H9 (cell line): ENCODE measurements around the gene PAFAH1B1. TPM values are rescaled to one million over a fixed set of nuclear protein-coding genes. Genes with fewer than 3 reads are reported as not detected.

ENCODE experiments used
- DNase-seq: peaks from one replicate; pipeline ENCODE4 v3.0.0-alpha.2; 2017
- H2AFZ ChIP-seq: one replicate; pipeline ENCODE4 v1.6.1; 2013; ENCODE audit warnings: mild to moderate bottlenecking, low read length, control low read depth, moderate library complexity
- H2AK5ac ChIP-seq: 2 replicates; pipeline ENCODE4 v1.6.1; 2013; ENCODE audit warnings: low read length, control low read depth, mixed read lengths; ENCODE audit not compliant: insufficient read length
- H2BK120ac ChIP-seq: one replicate; pipeline ENCODE4 v1.6.1; 2013; ENCODE audit warnings: low read depth, mild to moderate bottlenecking, low read length, control low read depth, inconsistent platforms; ENCODE audit not compliant: poor library complexity, severe bottlenecking
- H2BK12ac ChIP-seq: 2 replicates; pipeline ENCODE4 v1.6.1; 2013; ENCODE audit warnings: low read length, control low read depth, mixed read lengths, low read depth; ENCODE audit not compliant: insufficient read length
- H2BK15ac ChIP-seq: 2 replicates; pipeline ENCODE4 v1.6.1; 2013; ENCODE audit warnings: low read depth, low read length, control low read depth
- H2BK20ac ChIP-seq: one replicate; pipeline ENCODE4 v1.6.1; 2013; ENCODE audit warnings: low read depth, mild to moderate bottlenecking, low read length, control low read depth, inconsistent platforms; ENCODE audit not compliant: poor library complexity, severe bottlenecking
- H2BK5ac ChIP-seq: 2 replicates; pipeline ENCODE4 v1.6.1; 2013; ENCODE audit warnings: low read length, control low read depth, mixed read lengths; ENCODE audit not compliant: insufficient read length
- H3K14ac ChIP-seq: 2 replicates; pipeline ENCODE4 v1.6.1; 2013; ENCODE audit warnings: low read length, control low read depth; ENCODE audit not compliant: insufficient read depth
- H3K18ac ChIP-seq: 2 replicates; pipeline ENCODE4 v1.6.1; 2013; ENCODE audit warnings: low read depth, mild to moderate bottlenecking, mixed read lengths, low read length, control low read depth; ENCODE audit not compliant: insufficient read length
- H3K23ac ChIP-seq: 2 replicates; pipeline ENCODE4 v1.6.1; 2013; ENCODE audit warnings: low read length, control low read depth, mixed read lengths, low read depth; ENCODE audit not compliant: insufficient read length
- H3K23me2 ChIP-seq: 2 replicates; pipeline ENCODE4 v1.6.1; 2013; ENCODE audit warnings: low read depth, mild to moderate bottlenecking, mixed read lengths, low read length, control low read depth; ENCODE audit not compliant: insufficient read length, poor library complexity, severe bottlenecking
- H3K27ac ChIP-seq: 2 replicates; pipeline ENCODE4 v1.5.1; 2013; ENCODE audit warnings: low read length, control low read depth, mixed read lengths, low read depth; ENCODE audit not compliant: insufficient read length
- H3K27me3 ChIP-seq: 2 replicates; pipeline ENCODE4 v1.6.1; 2013; ENCODE audit warnings: low read length, control low read depth, inconsistent platforms; ENCODE audit not compliant: insufficient read depth
- H3K4ac ChIP-seq: 2 replicates; pipeline ENCODE4 v1.6.1; 2013; ENCODE audit warnings: low read depth, mild to moderate bottlenecking, control low read depth, inconsistent platforms, low read length, moderate library complexity
- H3K4me1 ChIP-seq: 2 replicates; pipeline ENCODE4 v1.6.1; 2013; ENCODE audit warnings: low read length, control low read depth, inconsistent platforms; ENCODE audit not compliant: insufficient read depth
- H3K4me2 ChIP-seq: 2 replicates; pipeline ENCODE4 v1.6.1; 2013; ENCODE audit warnings: low read length, control low read depth, mixed read lengths; ENCODE audit not compliant: insufficient read length, insufficient read depth
- H3K56ac ChIP-seq: 2 replicates; pipeline ENCODE4 v1.6.1; 2013; ENCODE audit warnings: low read depth, mild to moderate bottlenecking, mixed read lengths, low read length, control low read depth; ENCODE audit not compliant: insufficient read length
- H3K79me1 ChIP-seq: 2 replicates; pipeline ENCODE4 v1.6.1; 2013; ENCODE audit warnings: low read depth, mild to moderate bottlenecking, moderate library complexity, low read length, control low read depth, inconsistent platforms; ENCODE audit not compliant: insufficient read depth, poor library complexity, severe bottlenecking
- H3K79me2 ChIP-seq: 2 replicates; pipeline ENCODE4 v1.6.1; 2013; ENCODE audit warnings: low read length, control low read depth, inconsistent platforms; ENCODE audit not compliant: insufficient read depth
- H3K9ac ChIP-seq: 2 replicates; pipeline ENCODE4 v1.6.1; 2013; ENCODE audit warnings: low read length, control low read depth, mixed read lengths; ENCODE audit not compliant: insufficient read length; ENCODE audit errors: extremely low read depth
- H3K9me3 ChIP-seq: one replicate; pipeline ENCODE4 v1.6.1; 2013; ENCODE audit warnings: low read depth, low read length, inconsistent platforms; ENCODE audit not compliant: control insufficient read depth
- H3T11ph ChIP-seq: one replicate; pipeline ENCODE4 v1.6.1; 2013; ENCODE audit warnings: mild to moderate bottlenecking, low read length, control low read depth, inconsistent platforms
- H4K20me1 ChIP-seq: one replicate; pipeline ENCODE4 v1.6.1; 2013; ENCODE audit not compliant: control insufficient read depth, insufficient read length, insufficient read depth
- H4K5ac ChIP-seq: 2 replicates; pipeline ENCODE4 v1.6.1; 2013; ENCODE audit warnings: low read depth, mild to moderate bottlenecking, mixed read lengths, low read length, control low read depth; ENCODE audit not compliant: insufficient read length
- H4K8ac ChIP-seq: replicated peaks from 2 replicates; pipeline ENCODE4 v1.6.1; 2013; ENCODE audit warnings: low read length, control low read depth, mixed read lengths, low read depth; ENCODE audit not compliant: insufficient read length
- H4K91ac ChIP-seq: 2 replicates; pipeline ENCODE4 v1.6.1; 2013; ENCODE audit warnings: low read depth, mild to moderate bottlenecking, moderate library complexity, mixed read lengths, low read length, control low read depth; ENCODE audit not compliant: insufficient read length
- H3K27ac Mint-ChIP-seq, 3 experiments: 2 replicates in 2 of 3; 3 replicates in 1 of 3; pipeline ENCODE4 v1.8.0; 2020 to 2021; ENCODE audit warnings: mixed read lengths in 3 of 3, mild to moderate bottlenecking in 1 of 3, moderate library complexity in 1 of 3
- H3K27me3 Mint-ChIP-seq: 2 replicates; pipeline ENCODE4 v1.8.0; 2021; ENCODE audit warnings: low read depth, mild to moderate bottlenecking, moderate library complexity, mixed read lengths
- H3K36me3 Mint-ChIP-seq, 3 experiments: 2 replicates in 2 of 3; 3 replicates in 1 of 3; pipeline ENCODE4 v1.8.0; 2020 to 2021; ENCODE audit warnings: low read depth in 3 of 3, mixed read lengths in 3 of 3; ENCODE audit not compliant: insufficient read depth in 1 of 3
- H3K4me1 Mint-ChIP-seq, 2 experiments: 2 replicates each; pipeline ENCODE4 v1.8.0; 2020; ENCODE audit warnings: mixed read lengths in 2 of 2
- H3K4me3 Mint-ChIP-seq, 2 experiments: 2 replicates in 1 of 2; 3 replicates in 1 of 2; pipeline ENCODE4 v1.8.0; 2020 to 2021; ENCODE audit warnings: mild to moderate bottlenecking in 2 of 2, mixed read lengths in 2 of 2, moderate library complexity in 1 of 2
- H3K9me3 Mint-ChIP-seq, 2 experiments: 2 replicates in 1 of 2; 3 replicates in 1 of 2; pipeline ENCODE4 v1.8.0; 2020; ENCODE audit warnings: mild to moderate bottlenecking in 2 of 2, mixed read lengths in 2 of 2, moderate library complexity in 1 of 2
- WGBS: extraction: QIAGEN DNeasy Blood & Tissue Kit; methylation state at CpG from one replicate; pipeline ENCODE4 v1.1.7; 2013; ENCODE audit warnings: missing lambda C conversion rate, low lambda C conversion rate, mixed read lengths; ENCODE audit not compliant: insufficient read length; ENCODE audit errors: extremely low coverage; 5-methylcytosine and 5-hydroxymethylcytosine counted together
- total RNA-seq: library from RNA; stranded (reverse); gene quantifications from 2 replicates; pipeline ENCODE4 v1.2.1, GENCODE V29; 2021
- TF ChIP-seq, protein P1 (sequence below): fragments of 200-600 bp; sonication (generic); conservative IDR thresholded peaks from 3 replicates; pipeline ENCODE4 v1.8.0; 2021; ENCODE audit warnings: antibody characterized with exemption, mild to moderate bottlenecking

PAFAH1B1 gene
- total RNA-seq, 1 experiment from 2014 or later = 134 TPM

- H2BK15ac ChIP-seq = no peak overlapping the region
- Mint-ChIP-seq H3K27me3 (no peaks in the 10 kb centered on the region; the same call in none of the 2 replicates), H3K36me3 (peaks cover 5 to 29% (median 22%) of the 10 kb centered on the region in 3 experiments; a peak in 5 of 7 replicates), H3K4me3 (no peak overlapping the region), H3K27ac (no peak overlapping the region), H3K9me3 (no peaks in the 10 kb centered on the region; a peak in 1 of 5 replicates), H3K4me1 (no peaks in the 10 kb centered on the region)
- no peak overlapping the region for H4K8ac ChIP-seq
- no peak overlapping the region for H3K23ac ChIP-seq
- H3T11ph ChIP-seq = no peak overlapping the region
- no peak overlapping the region for H2BK120ac ChIP-seq
- no peak overlapping the region for H2BK5ac ChIP-seq
- DNase-seq = no peak
- no peak overlapping the region for H3K18ac ChIP-seq
- H3K9me3 ChIP-seq = no peaks in the 10 kb centered on the region
- H2AK5ac ChIP-seq = no peak overlapping the region
- H3K4me2 ChIP-seq = no peak overlapping the region
- H3K56ac ChIP-seq = no peak overlapping the region
- WGBS = no CpG with 5 or more reads among the region's 10 CpGs
- no peaks in the 10 kb centered on the region for H3K27me3 ChIP-seq
- no peak overlapping the region for H2AFZ ChIP-seq
- H3K23me2 ChIP-seq = peaks cover 4% of the 10 kb centered on the region
- H3K27ac ChIP-seq = no peak overlapping the region
- no peaks in the 10 kb centered on the region for H3K79me2 ChIP-seq
- H2BK12ac ChIP-seq = no peak overlapping the region
- no peaks in the 10 kb centered on the region for H4K20me1 ChIP-seq
- H4K91ac ChIP-seq = no peak overlapping the region
- H2BK20ac ChIP-seq = no peak overlapping the region
- no peak overlapping the region for H4K5ac ChIP-seq
- no peak overlapping the region for H3K4ac ChIP-seq
- TF ChIP-seq, protein P1, sequence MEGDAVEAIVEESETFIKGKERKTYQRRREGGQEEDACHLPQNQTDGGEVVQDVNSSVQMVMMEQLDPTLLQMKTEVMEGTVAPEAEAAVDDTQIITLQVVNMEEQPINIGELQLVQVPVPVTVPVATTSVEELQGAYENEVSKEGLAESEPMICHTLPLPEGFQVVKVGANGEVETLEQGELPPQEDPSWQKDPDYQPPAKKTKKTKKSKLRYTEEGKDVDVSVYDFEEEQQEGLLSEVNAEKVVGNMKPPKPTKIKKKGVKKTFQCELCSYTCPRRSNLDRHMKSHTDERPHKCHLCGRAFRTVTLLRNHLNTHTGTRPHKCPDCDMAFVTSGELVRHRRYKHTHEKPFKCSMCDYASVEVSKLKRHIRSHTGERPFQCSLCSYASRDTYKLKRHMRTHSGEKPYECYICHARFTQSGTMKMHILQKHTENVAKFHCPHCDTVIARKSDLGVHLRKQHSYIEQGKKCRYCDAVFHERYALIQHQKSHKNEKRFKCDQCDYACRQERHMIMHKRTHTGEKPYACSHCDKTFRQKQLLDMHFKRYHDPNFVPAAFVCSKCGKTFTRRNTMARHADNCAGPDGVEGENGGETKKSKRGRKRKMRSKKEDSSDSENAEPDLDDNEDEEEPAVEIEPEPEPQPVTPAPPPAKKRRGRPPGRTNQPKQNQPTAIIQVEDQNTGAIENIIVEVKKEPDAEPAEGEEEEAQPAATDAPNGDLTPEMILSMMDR = no peak
- no peaks in the 10 kb centered on the region for H3K4me1 ChIP-seq
- H3K9ac ChIP-seq = no peak overlapping the region
- no peak overlapping the region for H3K14ac ChIP-seq
- H3K79me1 ChIP-seq = no peaks in the 10 kb centered on the region
Measured at GRCh38 chr17:2731807-2732206, 138.4 kb downstream of the PAFAH1B1 start.
